ENCODE data around the gene RUNX2. TPM values are rescaled to one million over a fixed set of nuclear protein-coding genes. Genes with fewer than 3 reads are reported as not detected.
"Not testable (repeated sequence)": the region's sequence is repeated elsewhere in the genome, so short reads cannot be mapped to it uniquely, and the experiment has no call there.

RUNX2 gene
- total and polyA plus RNA-seq, 2 donors (not counting 1 experiment from before 2014, with no cell fraction given): 1.3 to 2.4 TPM

- no peak overlapping the region for H3K4me3 Mint-ChIP-seq
- no peaks in the 10 kb centered on the region for H3K27me3 Mint-ChIP-seq
- intact Hi-C loops (cut with micrococcal nuclease): no loop called here
- H3K9me3 Mint-ChIP-seq (ENCODE audit: insufficient read depth): no peaks in the 10 kb centered on the region
- Histone ChIP-seq H3K27ac (ENCODE audit: low read length in 2 of 2) (no peak overlapping the region), H2AFZ (ENCODE audit: insufficient read depth, low read depth, low read length, poor library complexity, severe bottlenecking) (no peak overlapping the region), H3K36me3 (replicated peaks in 1 of 2; ENCODE audit: control extremely low read depth in 1 of 2, control insufficient read depth in 1 of 2, extremely low read depth in 1 of 2, insufficient read depth in 2 of 2, low read length in 1 of 2) (no peaks in the 10 kb centered on the region), H4K20me1 (ENCODE audit: control insufficient read depth, insufficient read depth, low read length, poor library complexity, severe bottlenecking) (no peaks in the 10 kb centered on the region), H3K9ac (ENCODE audit: low read length) (no peak overlapping the region), H3K27me3 (replicated peaks in 1 of 4; ENCODE audit: control extremely low read depth in 1 of 4, control insufficient read depth in 3 of 4, insufficient read depth in 4 of 4, low read length in 3 of 4) (no peaks in the 10 kb centered on the region), H3K4me2 (replicated peaks; ENCODE audit: low read depth, low read length, poor library complexity, severe bottlenecking) (no peak overlapping the region), H3K79me2 (ENCODE audit: control insufficient read depth, insufficient read depth, low read length) (no peaks in the 10 kb centered on the region), H3K4me3 (ENCODE audit: control extremely low read depth in 1 of 5, extremely low read depth in 1 of 5, insufficient read depth in 1 of 5, low read depth in 2 of 5, low read length in 4 of 5) (no peak overlapping the region), H3K9me3 (ENCODE audit: control extremely low read depth in 1 of 3, control insufficient read depth in 2 of 3, insufficient read depth in 1 of 3, low read length in 2 of 3) (no peaks in the 10 kb centered on the region), H3K4me1 (ENCODE audit: control insufficient read depth in 2 of 2, insufficient read depth in 2 of 2, low read length in 2 of 2) (peaks cover 0 to 4% of the 10 kb centered on the region in 2 donors)
- H3K4me1 Mint-ChIP-seq: no peaks in the 10 kb centered on the region
- TF ChIP-seq, protein P1, sequence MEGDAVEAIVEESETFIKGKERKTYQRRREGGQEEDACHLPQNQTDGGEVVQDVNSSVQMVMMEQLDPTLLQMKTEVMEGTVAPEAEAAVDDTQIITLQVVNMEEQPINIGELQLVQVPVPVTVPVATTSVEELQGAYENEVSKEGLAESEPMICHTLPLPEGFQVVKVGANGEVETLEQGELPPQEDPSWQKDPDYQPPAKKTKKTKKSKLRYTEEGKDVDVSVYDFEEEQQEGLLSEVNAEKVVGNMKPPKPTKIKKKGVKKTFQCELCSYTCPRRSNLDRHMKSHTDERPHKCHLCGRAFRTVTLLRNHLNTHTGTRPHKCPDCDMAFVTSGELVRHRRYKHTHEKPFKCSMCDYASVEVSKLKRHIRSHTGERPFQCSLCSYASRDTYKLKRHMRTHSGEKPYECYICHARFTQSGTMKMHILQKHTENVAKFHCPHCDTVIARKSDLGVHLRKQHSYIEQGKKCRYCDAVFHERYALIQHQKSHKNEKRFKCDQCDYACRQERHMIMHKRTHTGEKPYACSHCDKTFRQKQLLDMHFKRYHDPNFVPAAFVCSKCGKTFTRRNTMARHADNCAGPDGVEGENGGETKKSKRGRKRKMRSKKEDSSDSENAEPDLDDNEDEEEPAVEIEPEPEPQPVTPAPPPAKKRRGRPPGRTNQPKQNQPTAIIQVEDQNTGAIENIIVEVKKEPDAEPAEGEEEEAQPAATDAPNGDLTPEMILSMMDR (IDR thresholded peaks at IDR 0.05): no peak
- TF ChIP-seq EZH2 (IDR thresholded peaks at IDR 0.05; ENCODE audit: borderline replicate concordance, insufficient read depth, low read depth, low read length, poor library complexity, severe bottlenecking): no peak
- H3K27ac Mint-ChIP-seq: no peak overlapping the region
- ChIA-PET CTCF (no interaction called here), POLR2A (no interaction called here)
- no peak for DNase-seq
- no peak for ATAC-seq (ENCODE audit: low read depth)
These were observed 136.6 kb downstream of the RUNX2 start for GRCh38 chr6:45464685-45465084.

DNA sequence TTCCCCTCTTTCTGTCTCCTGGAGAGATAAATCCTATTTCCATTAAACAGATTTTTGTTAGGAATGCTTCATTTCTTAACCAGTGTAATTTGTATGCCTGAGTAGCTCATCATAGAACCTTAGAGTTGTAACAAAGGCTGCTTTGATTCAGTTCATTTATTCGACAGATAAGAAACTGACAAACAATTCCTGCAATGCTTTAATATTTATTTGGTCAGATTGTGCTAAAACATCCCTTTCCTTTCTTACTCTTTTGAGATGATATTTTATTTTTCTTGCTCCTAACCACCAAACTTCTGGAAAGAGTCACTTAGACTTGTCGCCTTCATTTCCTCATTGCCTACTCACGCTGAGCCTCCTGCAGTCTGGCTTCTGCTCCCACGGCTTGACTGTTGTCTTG lies 138.6 kb downstream of the RUNX2 start:
- no peaks in the 10 kb centered on the region for H3K4me1 Mint-ChIP-seq
- no peaks in the 10 kb centered on the region for H3K27me3 ChIP-seq (replicated peaks in 1 of 4; ENCODE audit: control extremely low read depth in 1 of 4, control insufficient read depth in 3 of 4, insufficient read depth in 4 of 4, low read length in 3 of 4)
- H3K27ac ChIP-seq (ENCODE audit: low read length in 2 of 2): no peak overlapping the region
- ChIA-PET CTCF (no interaction called here), POLR2A (no interaction called here)
- no peak overlapping the region for H3K4me2 ChIP-seq (replicated peaks; ENCODE audit: low read depth, low read length, poor library complexity, severe bottlenecking)
- no peaks in the 10 kb centered on the region for H4K20me1 ChIP-seq (ENCODE audit: control insufficient read depth, insufficient read depth, low read length, poor library complexity, severe bottlenecking)
- H3K4me1 ChIP-seq (ENCODE audit: control insufficient read depth in 2 of 2, insufficient read depth in 2 of 2, low read length in 2 of 2): no peaks in the 10 kb centered on the region
- intact Hi-C loops (cut with micrococcal nuclease): no loop called here
- ATAC-seq (ENCODE audit: low read depth): no peak
- no peaks in the 10 kb centered on the region for H3K36me3 ChIP-seq (replicated peaks in 1 of 2; ENCODE audit: control extremely low read depth in 1 of 2, control insufficient read depth in 1 of 2, extremely low read depth in 1 of 2, insufficient read depth in 2 of 2, low read length in 1 of 2)
- WGBS (ENCODE audit: insufficient coverage): 73% methylated on average over 2 of the region's 4 CpGs
- no peaks in the 10 kb centered on the region for H3K9me3 Mint-ChIP-seq (ENCODE audit: insufficient read depth)
- H3K4me3 ChIP-seq (ENCODE audit: control extremely low read depth in 1 of 5, extremely low read depth in 1 of 5, insufficient read depth in 1 of 5, low read depth in 2 of 5, low read length in 4 of 5): no peak overlapping the region
- no peak overlapping the region for H3K4me3 Mint-ChIP-seq
- H3K79me2 ChIP-seq (ENCODE audit: control insufficient read depth, insufficient read depth, low read length): no peaks in the 10 kb centered on the region
- no peak overlapping the region for H2AFZ ChIP-seq (ENCODE audit: insufficient read depth, low read depth, low read length, poor library complexity, severe bottlenecking)
- no peaks in the 10 kb centered on the region for H3K9me3 ChIP-seq (ENCODE audit: control extremely low read depth in 1 of 3, control insufficient read depth in 2 of 3, insufficient read depth in 1 of 3, low read length in 2 of 3)
- H3K27ac Mint-ChIP-seq: no peak overlapping the region
- no peak overlapping the region for H3K9ac ChIP-seq (ENCODE audit: low read length)
- no peak for TF ChIP-seq EZH2 (IDR thresholded peaks at IDR 0.05; ENCODE audit: borderline replicate concordance, insufficient read depth, low read depth, low read length, poor library complexity, severe bottlenecking)
- TF ChIP-seq, protein P1 (IDR thresholded peaks at IDR 0.05): no peak
- no peaks in the 10 kb centered on the region for H3K27me3 Mint-ChIP-seq
- DNase-seq: no peak

DNA sequence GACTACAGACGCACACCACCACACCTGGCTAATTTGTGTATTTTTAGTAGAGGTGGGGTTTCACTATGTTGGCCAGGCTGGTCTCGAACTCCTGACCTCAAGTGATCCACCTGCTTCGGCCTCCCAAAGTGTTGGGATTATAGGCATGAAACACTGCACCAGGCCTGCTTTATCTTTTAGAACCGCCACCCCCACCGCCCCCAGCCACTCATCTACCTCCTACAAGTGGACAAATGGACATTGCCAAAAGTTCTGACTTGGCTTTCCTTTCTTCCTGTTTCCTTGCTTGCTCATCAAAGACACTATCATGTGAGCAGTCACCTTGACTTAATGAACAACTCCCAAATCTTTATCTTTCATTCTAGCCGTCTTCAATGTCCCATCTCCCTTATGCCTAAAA lies 139.3 kb downstream of the RUNX2 start:
- POLR2A ChIA-PET; H3K4me1 Mint-ChIP-seq; H3K27ac Mint-ChIP-seq; H3K36me3 ChIP-seq (replicated peaks in 1 of 2; ENCODE audit: control extremely low read depth in 1 of 2, control insufficient read depth in 1 of 2, extremely low read depth in 1 of 2, insufficient read depth in 2 of 2, low read length in 1 of 2); H3K79me2 ChIP-seq (ENCODE audit: control insufficient read depth, insufficient read depth, low read length); H3K9ac ChIP-seq (ENCODE audit: low read length); H3K4me1 ChIP-seq (ENCODE audit: control insufficient read depth in 2 of 2, insufficient read depth in 2 of 2, low read length in 2 of 2); H3K27me3 Mint-ChIP-seq; intact Hi-C loops (cut with micrococcal nuclease); H3K4me3 ChIP-seq (ENCODE audit: control extremely low read depth in 1 of 5, extremely low read depth in 1 of 5, insufficient read depth in 1 of 5, low read depth in 2 of 5, low read length in 4 of 5); H4K20me1 ChIP-seq (ENCODE audit: control insufficient read depth, insufficient read depth, low read length, poor library complexity, severe bottlenecking); H3K4me2 ChIP-seq (replicated peaks; ENCODE audit: low read depth, low read length, poor library complexity, severe bottlenecking); H3K9me3 Mint-ChIP-seq (ENCODE audit: insufficient read depth); CTCF ChIA-PET; H3K9me3 ChIP-seq (ENCODE audit: control extremely low read depth in 1 of 3, control insufficient read depth in 2 of 3, insufficient read depth in 1 of 3, low read length in 2 of 3); H3K4me3 Mint-ChIP-seq; H2AFZ ChIP-seq (ENCODE audit: insufficient read depth, low read depth, low read length, poor library complexity, severe bottlenecking); ATAC-seq (ENCODE audit: low read depth); H3K27me3 ChIP-seq (replicated peaks in 1 of 4; ENCODE audit: control extremely low read depth in 1 of 4, control insufficient read depth in 3 of 4, insufficient read depth in 4 of 4, low read length in 3 of 4); DNase-seq; H3K27ac ChIP-seq (ENCODE audit: low read length in 2 of 2): not testable (repeated sequence)
- whole genome bisulfite sequencing (ENCODE audit: insufficient coverage): 81% methylated on average over 4 of the region's 6 CpGs
